GM12864 (cell line): Measurements from ENCODE around the gene LGALSL.
"Not testable (repeated sequence)": the region's sequence is repeated elsewhere in the genome, so short reads cannot be mapped to it uniquely, and the experiment has no call there.

Experiments used
- DNase-seq: peaks from one replicate; pipeline ENCODE4 v3.0.0-alpha.2; 2011; ENCODE audit warnings: low read depth
- H3K4me3 ChIP-seq: 2 replicates; pipeline ENCODE4 v1.5.1; 2011; ENCODE audit warnings: mild to moderate bottlenecking, low read depth, low read length, control low read depth
- TF ChIP-seq, protein P1 (sequence below): IDR thresholded peaks from 2 replicates; pipeline ENCODE4 v1.5.1; 2011; ENCODE audit warnings: low read depth, mild to moderate bottlenecking, moderate library complexity, low read length, control low read depth, inconsistent platforms; ENCODE audit errors: missing control alignments

Gene LGALSL

DNA sequence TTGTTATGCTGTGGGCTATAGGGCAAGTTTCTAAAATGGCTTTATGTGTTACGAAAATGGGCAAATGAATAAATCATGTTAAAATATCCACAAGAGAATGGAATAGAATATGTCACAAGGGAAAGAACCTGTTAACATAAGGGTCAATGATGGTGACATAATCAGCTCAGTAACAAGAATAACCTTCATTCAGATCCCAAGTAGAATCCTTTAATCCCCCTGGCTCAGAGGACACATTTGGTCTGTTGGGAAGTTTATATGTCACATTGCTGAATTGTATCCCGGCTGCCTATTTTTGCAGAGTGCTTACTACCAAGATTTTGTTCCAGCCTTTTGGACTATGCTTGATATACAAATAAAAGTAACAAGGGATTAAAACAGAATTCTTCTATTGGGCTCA is 13.1 kb upstream of the LGALSL start:
- no peak overlapping the region for H3K4me3 ChIP-seq
- no peak for DNase-seq
- TF ChIP-seq, protein P1, sequence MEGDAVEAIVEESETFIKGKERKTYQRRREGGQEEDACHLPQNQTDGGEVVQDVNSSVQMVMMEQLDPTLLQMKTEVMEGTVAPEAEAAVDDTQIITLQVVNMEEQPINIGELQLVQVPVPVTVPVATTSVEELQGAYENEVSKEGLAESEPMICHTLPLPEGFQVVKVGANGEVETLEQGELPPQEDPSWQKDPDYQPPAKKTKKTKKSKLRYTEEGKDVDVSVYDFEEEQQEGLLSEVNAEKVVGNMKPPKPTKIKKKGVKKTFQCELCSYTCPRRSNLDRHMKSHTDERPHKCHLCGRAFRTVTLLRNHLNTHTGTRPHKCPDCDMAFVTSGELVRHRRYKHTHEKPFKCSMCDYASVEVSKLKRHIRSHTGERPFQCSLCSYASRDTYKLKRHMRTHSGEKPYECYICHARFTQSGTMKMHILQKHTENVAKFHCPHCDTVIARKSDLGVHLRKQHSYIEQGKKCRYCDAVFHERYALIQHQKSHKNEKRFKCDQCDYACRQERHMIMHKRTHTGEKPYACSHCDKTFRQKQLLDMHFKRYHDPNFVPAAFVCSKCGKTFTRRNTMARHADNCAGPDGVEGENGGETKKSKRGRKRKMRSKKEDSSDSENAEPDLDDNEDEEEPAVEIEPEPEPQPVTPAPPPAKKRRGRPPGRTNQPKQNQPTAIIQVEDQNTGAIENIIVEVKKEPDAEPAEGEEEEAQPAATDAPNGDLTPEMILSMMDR = no peak

DNA sequence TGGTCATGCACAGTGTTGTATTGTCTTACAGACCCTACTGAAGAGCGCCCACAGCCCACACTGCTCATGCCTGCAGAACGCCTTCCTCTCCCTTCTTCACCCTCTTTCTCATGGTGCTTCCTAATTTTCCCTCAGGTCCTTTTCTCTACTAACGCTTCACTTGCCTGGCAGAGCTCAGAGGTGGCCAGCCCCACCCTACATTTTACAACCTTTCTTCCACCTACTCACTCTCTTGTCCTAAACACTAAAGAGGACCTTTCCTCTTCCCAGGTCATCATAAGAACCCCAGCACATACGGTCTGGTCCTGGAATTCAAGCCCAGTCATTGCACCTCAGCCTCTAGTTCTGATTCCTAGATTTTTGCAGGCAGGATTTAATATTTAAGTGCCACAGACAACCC is 11.7 kb upstream of the LGALSL start:
- no peak overlapping the region for H3K4me3 ChIP-seq
- DNase-seq = no peak
- TF ChIP-seq, protein P1 = no peak

DNA sequence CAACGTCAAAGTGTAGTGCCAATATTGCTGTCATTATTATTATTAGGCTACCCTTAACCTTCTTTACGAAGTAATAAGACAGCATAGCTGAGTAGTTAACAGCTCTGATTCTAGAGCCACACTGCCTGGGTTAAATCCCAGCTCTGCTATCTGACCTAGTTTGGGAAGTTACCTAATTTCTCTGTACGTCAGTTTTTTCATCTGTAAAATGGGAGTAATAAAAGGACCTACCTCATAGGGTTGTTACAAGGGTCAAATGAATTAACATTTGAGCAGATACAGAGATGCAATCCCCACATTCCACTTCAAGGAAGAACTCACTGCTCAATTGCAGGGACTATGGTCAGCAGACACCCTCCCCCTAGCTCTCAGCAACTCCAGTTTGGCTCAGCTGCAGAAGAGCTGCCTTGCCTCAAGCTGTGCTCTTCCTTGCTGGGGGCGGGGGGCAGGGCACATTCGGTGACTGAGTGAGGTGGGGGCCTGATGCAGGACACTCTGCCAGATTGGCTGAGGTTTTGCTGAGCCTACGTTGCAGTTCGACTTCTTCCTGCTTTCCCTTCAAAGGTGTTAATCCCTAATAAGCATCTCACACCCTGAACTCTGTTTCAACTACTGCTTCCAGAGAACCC is 11.0 kb upstream of the LGALSL start:
- TF ChIP-seq, protein P1 = no peak
- DNase-seq = no peak
- no peak overlapping the region for H3K4me3 ChIP-seq

DNA sequence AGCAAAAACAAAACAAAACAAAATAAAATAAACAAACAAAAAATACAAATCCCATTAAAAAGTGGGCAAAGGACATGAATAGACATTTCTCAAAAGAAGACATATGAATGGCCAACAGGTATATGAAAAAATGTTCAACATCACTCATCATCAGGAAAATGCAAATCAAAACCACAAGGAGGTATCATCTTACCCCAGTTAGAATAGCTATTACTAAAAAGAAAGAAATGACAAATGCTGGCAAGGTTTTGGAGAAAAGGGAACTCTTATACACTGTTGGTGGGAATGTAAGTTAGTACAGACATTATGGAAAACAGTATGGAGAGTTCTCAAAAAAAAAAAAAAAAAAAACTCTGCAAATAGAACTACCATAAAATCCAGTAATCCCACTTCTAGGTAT is 8.0 kb upstream of the LGALSL start:
- H3K4me3 ChIP-seq, DNase-seq: not testable (repeated sequence)

DNA sequence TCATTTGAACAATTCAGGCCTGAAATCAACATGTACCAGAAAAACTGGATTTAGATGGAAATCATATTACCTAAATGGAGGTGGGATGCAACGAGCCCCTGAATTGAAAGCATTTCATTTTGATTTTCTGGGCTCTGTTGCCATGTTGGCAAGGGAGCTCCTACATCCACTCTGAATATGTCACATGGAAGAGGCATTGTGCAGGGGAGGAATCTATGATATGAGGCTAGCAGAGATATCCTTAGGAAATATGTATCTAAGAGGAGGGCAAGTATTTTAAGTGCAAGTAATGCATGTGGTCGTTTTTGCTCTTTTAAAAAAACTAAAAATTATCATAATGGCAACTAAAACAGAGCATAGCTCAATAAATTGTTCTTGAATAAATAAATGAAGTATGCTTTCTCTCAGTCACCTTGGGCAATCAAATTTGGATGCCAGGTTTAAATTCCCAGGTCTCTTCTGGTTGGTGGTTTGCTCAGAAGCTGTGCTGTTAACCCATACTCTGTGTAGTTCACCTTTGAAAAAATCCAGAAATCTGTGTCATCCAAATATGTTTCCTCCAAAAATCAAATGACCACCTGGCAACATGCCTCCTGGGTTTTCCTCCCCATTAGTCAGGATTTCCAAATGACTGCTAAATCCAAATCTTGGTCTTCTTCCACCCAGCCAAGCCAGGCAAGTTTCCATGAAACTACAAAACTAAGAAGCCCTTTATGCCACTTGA is 6.5 kb upstream of the LGALSL start:
- TF ChIP-seq, protein P1 = no peak
- DNase-seq = no peak
- H3K4me3 ChIP-seq = no peak overlapping the region

DNA sequence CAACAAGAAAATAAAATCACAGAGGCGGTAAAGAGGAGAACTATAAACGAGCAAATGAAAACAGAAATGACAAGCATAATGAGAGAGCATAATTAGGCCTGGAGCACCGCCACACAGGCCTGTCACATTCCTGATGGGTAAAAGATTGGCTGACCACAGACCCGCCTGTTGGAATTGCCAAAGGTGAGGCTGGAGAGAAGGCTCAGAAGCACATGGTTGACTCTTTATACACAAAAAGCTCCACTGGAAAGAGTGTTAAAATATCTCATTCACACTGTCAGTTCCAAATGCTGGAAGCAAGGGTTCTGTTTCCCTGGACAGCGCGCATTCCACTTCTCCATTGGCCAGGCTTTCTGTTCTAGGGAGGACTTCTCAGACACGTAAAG is 5.9 kb upstream of the LGALSL start:
- DNase-seq = no peak
- TF ChIP-seq, protein P1 = no peak
- H3K4me3 ChIP-seq = no peak overlapping the region

DNA sequence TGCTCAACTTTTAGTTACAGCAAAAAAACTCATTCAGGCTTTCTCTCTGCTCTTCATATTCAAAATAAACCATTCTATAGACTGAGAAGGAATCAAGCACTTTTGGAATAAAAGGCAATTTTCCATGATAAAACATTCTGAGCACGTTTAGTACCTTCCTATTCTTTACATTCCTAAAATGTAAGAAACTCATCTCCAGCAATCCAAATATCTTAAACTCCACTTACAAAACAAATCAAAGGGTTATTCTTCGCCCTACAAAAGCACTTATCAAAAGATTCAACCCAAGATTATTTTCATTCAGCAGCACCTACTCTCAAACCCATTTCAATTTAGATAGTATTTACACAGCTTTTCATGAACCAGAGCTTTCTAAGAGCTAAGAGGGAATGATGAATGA is 2.9 kb upstream of the LGALSL start:
- TF ChIP-seq, protein P1 = no peak
- no peak overlapping the region for H3K4me3 ChIP-seq
- DNase-seq = no peak
